GM21423 (cell line): ENCODE results near the gene SLC35G3.
"Not testable (repeated sequence)": the region's sequence is repeated elsewhere in the genome, so short reads cannot be mapped to it uniquely, and the experiment has no call there.

Source experiments
- ATAC-seq: cut with Tn5 transposase; IDR thresholded peaks from one replicate; pipeline ENCODE4 v1.9.1; 2021; ENCODE audit warnings: mild to moderate bottlenecking, moderate library complexity; ENCODE audit not compliant: unreplicated experiment

Gene SLC35G3

DNA sequence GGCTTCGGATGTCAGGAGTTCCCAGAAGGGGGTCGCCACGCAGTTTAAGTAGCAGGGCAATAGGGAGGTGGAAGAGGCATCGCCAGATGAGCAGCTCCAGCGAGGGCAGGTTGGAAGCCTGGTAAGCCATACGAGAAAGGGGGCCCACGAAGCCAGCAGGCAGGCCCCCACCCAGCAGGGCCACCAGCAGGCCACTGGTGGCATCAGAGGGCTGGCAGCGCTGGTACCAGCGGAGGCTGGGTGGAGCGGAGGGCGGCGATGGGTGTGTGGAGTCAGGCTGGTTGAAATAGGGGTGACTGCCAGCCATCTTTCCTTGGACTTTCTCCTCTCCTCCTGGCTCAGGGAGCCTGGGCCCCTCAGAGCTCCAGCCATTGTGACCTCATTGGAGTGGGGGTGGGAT lies at the start of gene SLC35G3:
SLC35G3 (minus strand) TSS at position 393 of the 400 bp plus-strand sequence; CDS start at position 307, 86 bp downstream.
- ATAC-seq: not testable (repeated sequence)

DNA sequence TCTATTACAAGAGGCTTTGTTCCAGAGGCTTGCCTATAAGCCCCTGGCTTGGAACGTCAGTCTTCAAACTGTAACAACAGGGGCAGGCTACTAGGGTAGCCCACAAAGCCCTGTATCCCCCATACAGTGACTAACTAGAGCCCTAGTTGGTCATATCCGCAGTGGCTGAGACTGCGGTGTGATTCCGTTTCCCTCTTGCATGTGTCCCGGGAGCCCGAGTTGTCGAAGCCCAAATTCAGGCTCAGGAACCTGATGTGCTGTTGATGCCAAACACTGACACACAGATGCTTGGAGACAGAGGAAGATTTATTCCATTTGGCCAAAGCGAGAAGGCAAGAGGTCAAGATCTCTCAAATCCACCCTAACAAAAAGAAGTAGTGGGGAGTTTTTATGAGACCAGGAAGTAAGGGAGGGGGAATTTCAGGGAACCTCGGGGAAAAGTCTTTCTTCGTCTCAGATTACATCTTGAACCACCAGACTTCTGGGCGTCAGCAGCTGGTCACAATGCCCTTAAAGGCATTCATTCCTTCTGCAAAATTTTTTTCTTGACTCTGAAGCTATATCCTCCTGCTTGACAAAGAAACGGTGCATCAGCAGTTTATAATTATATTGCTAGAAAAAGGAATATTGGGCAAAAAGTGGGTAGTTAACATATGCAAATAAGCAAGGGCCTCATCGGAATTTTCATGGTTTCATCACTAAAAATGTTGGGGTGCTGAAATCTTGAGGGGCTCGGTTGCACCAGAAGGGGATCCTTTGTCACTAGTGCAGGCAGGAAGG lies 49.6 kb upstream of the SLC35G3 start:
- ATAC-seq: no peak

DNA sequence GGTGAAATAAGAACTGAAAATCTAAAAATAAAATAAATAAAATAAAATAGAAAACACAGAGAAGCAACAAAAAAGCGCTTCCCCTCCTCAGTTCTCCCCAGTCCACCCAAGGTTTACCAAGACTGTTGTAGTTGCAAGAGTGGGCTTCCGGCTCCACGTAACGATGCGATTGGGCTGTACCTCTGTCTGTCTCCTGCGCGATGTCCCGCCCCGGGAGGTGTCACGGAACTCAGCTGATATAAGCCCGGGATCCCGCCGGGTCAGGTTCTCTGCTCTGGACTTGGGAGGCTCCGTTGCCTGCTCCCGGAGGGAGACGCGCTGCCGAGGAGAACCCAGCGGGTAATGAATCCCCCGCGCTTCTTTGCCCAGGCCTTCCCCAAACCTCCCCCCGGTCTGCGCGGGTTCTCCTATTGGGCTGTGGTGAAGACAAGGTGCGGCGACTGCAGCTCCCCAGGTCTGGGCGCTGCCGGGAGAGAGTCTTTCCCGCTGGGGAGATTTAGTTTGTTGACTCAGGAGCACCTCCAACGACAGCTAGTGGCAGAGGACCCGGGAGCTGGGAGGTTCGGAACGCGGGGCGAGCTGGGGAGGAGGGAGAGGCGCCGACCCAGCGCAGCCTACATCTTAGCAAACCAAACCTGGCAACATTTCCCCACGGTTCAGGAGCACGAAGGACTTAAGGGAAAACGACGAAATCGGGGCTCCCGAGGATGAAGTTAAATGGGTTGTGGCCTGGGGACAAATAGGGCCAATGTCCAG lies 48.8 kb upstream of the SLC35G3 start, which contains the start of gene SLFN5:
SLFN5 (plus strand) TSS at position 268 of the 756 bp plus-strand sequence. CDS start 15,619 bp downstream, outside the sequence.
- ATAC-seq: peak; percentile 53

DNA sequence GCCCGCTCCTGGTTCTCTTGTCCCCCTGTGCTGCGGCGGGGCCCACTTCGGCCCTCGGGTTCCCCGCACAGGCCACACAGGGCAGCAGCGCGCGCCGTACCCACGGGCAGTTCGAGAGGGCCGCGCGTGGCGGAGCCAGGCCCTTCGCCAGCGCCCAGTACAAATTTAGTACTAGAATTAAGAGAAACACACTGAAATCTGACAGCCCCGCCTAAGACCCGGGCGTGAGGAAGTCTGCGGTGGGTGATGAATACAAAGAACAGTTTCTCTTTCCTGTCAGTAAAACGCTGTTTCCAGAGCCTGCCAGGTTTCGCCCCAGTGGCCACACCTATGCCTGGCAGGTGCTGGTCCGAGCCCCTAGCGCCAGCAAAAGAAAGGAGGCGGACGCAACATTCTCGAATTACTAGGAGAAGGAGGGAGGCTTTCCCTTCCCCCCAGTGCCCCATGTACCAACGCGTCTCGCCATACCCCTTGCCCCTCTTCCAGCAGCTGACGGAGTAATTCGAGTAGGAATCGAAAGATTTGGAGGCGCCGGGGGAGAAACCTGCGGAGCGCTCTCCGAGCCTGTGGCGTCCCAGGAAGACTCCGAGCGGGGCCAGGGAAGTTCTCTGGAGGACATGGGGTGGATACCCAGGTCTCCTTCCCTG lies 48.1 kb upstream of the SLC35G3 start:
- ATAC-seq: peak; percentile 51

DNA sequence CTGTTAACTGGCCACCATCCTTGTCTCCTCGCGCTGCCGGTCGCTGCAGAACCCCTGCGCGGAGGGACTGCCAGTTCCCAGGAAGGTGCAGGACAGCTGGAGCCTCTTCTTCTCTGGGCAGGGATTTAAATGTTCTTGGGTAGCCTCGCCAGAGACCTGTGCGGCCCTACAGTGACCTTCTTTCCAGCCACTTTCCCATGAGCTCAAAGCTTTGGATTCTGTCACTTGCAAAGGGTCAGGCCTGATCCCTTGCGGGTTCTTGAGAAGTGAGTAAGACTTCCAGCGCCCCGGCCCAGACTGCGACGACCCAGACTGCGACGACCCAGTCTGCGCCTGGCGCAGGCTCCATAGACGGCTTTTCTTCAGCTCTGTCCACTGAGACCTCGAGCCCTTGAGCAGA lies 47.3 kb upstream of the SLC35G3 start:
- ATAC-seq: no peak

DNA sequence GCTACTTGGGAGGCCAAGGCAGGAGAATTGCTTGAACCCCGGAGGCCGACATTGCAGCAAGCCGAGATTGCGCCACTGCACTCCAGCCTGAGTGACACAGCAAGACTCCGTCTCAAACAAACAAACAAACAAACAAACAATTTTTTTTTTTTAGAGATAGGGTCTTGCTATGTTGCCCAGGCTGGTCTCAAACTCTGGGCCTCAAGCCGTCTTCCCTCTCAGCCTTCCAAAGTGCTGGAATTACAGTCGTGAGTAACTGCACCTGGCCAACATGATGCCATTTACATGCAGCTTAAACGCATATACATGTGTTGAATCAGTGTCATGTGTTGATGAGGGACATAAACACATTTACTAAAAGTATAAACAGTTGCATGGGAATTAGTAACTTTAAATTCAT lies 46.7 kb upstream of the SLC35G3 start:
- ATAC-seq: no peak

DNA sequence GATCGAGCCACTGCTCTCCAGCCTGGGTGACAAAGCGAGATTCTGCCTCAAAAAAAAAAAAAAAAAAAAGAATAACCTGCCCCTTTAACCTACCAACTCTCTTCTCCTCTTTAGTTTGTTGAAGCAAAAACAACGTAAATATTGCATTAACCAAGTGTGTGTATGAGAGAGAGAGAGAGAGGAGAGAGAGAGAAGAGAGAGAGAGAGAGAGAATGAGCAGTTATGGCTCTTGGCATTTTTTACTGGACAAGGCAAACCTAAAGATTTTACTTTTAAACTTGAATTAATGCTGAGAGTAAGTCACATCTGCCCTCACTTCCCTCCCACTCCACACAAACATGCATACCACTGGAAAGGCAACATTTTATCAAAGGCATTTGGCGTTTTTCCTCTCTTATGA lies 45.6 kb upstream of the SLC35G3 start:
- no peak for ATAC-seq

DNA sequence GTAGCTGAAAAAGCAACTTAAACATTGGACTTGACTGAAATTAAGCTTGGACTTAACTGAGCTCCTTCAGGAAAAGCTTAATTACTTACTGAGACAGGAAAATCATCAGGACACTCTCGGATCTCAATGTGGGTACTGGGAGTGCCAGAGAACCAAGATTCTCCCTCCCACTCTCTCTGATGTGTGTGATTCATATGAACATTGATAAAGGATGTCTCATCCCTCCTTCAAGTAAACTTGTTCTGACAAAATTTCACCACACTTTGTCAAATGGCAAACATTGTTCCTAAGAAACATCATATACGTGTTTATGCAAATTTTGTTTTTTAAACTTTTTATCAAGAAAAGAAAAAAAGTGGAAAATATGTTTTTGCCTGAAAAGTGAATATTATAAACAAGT lies 44.6 kb upstream of the SLC35G3 start:
- no peak for ATAC-seq

DNA sequence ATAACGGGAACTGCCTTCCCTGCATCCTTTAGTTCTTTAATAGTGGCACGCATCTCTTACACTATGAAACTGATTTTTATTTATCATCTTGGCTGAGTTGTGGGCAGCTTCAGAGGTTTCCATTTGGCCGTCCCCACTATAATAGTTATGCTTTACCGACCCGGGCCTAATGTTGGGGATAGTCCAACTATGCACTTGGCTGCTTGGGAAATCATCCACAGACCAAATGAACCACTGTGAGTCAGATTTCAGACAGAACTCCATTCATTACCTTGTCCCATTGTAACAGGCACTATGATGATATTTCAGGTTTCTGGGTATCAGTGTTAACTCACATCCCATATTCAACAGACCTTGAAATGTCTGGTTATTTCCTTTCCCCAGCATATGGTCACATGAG lies 42.6 kb upstream of the SLC35G3 start:
- no peak for ATAC-seq

DNA sequence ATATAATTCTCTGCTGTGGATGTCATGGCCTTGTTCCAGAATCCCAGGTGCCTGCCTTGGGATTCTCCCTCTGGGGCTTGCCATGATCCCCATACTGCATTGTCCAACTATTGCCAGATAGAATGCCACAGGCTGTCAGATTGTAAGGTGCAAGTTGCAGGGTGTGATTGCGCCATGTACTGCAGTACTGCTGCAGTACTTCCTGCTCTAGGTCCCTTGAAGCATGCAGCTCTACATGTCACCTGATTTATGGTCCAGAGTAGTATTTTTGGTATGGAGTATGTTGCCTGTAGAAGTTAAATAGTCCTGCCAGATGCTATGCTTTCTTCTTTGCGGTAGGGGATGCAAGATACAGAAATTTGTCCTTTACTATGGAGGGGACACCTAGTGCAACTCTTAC lies 41.7 kb upstream of the SLC35G3 start:
- ATAC-seq: no peak

DNA sequence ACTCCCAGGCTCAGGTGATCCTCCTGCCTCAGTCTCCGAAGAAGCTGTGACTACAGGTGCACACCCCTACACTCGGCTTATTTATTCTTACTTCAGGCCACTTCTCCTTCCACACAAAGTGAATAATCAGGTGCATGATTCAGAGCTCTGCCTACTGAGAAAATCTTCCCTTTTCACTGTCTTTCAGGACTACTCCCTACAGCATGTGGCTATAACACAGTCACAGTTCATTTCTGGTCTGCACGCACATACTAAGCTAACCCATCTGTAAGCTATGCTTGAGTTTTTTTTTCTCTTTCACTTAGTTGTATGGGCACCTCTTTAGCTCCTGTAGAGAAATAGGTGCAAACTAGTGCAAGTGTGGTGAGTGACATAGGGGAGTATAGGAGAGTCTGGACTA lies 41.1 kb upstream of the SLC35G3 start:
- no peak for ATAC-seq

DNA sequence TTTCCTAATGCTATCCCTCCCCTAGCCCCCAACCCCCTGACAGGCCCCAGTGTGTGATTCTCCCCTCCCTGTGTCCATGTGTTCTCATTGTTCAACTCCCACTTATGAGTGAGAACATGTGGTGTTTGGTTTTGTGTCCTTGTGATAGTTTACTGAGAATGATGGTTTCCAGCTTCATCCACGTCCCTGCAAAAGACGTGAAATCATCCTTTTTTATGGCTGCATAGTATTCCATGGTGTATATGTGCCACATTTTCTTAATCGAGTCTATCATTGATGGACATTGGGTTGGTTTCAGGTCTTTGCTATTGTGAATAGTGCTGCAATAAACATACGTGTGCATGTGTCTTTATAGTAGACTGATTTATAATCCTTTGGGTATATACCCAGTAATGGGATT lies 40.1 kb upstream of the SLC35G3 start:
- ATAC-seq: not testable (repeated sequence)

DNA sequence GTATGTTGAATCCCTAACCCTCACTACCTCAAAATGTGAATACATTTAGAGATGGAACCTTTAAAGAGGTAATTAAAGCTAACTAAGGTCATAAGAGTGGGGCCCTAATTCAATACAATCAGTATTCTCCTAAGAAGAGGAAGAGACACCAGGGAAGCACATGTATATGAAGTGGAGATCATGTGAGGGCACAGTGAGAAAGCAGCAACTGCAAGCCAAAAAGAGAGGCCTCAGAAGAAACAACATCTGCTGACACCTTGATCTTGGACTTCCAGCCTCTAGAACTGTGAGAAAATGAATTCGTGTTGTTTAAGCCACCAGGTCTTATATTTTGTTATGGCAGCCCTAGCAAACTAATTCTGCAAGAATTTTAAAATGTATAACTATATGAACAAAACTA lies 35.4 kb upstream of the SLC35G3 start:
- no peak for ATAC-seq

DNA sequence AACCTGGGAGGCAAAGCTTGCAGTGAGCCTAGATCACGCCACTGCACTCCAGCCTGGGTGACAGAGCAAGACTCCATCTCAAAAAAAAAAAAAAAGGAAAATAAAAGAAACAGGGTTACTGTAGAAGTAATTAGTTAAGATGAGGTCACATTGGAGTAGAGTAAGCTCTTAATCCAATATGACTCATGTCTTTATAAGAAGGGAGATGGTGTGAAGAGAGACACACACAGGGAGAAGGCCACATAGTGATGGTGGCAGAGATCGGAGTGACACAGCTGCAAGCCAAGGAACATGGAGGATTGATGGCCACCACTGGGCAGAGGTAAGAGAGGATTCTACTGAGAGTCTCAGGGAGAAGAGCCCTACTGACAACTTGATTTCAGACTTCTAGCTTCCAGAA lies 33.4 kb upstream of the SLC35G3 start:
- no peak for ATAC-seq

DNA sequence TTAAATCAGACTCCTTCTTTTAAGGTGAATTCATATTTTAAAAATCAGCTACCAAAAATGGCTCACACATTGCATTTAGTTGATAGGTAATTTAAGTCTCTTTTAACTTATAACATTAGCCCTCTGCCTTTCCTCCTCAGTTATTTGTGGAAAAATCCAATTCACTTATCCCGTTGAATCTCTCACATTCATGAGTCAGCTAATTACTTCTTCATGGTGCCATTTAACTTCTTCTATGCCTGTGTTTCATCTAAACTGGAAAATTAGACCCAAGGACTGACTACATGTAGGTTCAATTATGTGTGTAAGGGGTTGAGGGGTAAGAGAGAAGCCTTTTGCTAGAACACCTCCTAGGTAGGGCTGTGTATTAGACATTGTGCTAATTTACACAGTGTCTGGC lies 30.2 kb upstream of the SLC35G3 start:
- no peak for ATAC-seq

DNA sequence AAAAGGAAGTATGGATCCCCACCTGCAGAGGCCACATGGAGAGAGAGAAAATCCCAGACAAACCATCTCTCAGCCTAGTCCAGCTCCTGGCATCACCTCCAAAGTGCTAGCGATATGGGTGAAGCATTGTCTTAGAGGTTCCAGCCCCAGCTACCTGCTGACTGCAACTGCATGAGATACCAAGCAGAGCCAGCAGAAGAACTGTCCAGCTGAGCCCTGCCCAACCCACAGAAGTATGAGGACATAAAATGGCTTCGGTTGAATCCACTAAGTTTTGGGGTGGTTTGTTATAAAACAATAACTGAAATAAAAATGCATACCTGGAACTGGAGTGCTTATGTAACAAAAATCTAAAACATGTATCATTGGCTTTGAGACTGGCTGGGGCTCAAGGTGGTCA lies 28.3 kb upstream of the SLC35G3 start:
- ATAC-seq: no peak

DNA sequence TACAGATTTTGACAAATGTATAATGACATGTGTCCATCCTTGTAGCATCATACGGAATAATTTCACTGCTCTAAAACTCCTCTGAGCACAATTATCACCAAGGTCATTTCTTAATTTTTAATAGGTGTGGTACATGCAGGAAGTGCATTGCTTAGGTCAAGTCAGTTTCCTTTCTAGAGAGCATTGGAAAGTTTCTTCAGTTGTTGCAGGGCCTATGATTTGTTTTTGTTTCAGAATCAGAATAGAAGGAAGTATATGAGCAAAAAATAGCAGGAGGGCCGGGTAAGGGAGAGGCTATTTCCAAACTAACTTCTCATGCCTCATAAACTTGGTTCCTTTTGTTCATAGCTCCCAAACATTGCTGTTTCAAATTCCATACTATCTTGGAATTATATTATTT lies 24.7 kb upstream of the SLC35G3 start:
- ATAC-seq: no peak

DNA sequence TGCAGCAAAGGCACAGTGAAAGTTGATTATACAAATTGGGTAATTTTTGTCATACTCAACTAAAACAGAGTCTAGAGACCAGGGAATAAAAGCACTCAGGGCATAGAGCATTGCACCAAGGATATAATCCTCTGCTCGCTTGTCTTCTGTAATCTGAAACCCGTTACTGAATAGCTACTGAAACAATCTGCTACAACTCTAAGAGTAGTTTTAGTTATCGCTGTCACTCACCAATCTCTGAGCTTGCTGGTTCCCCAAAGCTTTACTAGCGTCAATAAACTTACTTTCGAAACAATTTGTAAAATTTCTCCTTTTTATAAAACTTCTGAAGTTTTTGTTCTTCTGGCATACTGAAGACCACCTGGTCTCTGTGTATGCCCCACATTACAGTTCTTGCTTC lies 22.9 kb upstream of the SLC35G3 start:
- no peak for ATAC-seq

DNA sequence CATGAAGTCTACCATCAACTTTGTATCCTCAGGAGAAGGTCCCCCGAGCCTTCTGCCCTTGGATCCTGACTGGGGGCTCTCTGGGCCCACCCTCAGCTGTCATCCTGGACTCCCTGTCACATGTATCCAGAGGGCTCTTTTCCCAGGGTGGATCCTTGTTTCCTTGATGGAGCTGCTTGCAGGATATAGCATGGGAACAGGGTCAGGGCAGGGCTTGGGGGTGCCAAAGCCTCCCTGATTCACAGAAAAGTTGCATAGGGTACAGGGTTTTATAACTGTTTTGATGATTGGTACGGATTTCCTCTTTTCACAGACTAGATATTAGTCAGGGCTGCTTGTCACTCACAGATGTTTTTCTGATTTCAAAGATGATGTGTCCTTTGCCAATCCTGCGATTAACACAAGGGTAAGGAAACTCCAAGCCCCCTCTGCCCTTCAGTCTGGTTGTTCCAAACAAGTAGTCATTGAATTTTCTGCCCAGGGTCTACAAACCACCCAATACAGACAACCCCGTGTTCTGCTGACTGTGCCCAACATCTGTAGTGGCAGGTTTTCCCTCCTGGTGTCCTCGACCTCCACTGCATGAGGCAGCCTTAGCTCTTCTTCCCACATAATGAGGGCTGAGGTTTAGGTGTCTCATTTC lies 20.6 kb upstream of the SLC35G3 start:
- no peak for ATAC-seq

DNA sequence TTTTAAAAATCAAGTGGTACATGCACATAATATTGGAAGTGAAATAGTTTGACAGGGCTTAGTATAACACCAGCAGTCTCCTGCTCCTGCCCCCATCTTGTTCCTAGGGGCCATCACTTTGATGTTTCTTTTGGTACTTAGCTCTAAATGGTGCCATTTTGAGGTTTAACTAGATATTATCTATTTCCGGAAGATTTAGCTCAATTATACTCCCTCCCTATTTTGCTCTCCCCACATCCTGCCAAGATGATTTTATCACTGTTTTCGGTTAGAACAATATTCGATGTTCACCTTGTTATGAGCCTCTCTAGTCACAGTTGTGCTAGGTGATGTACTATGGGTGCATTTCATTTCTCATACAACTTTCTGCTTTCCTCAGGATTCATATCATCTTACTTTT lies 20.0 kb upstream of the SLC35G3 start:
- no peak for ATAC-seq

DNA sequence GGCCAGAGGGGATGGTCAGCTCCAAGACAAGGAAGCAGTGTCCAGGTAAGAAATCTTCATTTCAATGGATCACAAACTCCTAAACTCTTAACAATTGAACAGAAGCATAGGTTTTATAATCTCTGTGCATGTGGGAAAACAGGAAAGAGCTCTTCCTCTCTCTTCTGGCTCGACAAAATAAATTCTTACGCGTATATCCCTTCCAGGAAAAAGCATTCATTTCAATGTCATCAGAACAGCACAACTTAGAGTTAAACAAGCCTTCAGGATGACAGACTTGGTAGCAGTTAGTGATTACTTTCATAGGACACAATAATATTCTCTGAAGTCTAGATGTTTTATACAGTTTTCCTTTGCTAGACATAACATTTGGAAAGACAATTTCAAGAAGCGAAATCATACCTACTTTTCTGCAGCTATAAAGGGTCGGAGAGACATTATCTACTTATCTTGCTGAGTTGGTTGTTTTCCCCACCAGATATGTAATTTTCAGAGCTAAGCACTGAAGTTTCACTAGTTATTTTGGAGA lies 19.3 kb upstream of the SLC35G3 start:
- ATAC-seq: no peak
